Prostate gland (tissue), 2 donors: Measurements from ENCODE around the gene APLP2. TPM values are rescaled to one million over a fixed set of nuclear protein-coding genes. Genes with fewer than 3 reads are reported as not detected.

ENCODE experiments used
- DNase-seq: peaks from one replicate; pipeline ENCODE4 v3.0.0-alpha.2; 2019; ENCODE audit warnings: low spot score
- H3K27ac ChIP-seq, 2 donors: fragments of 200-600 bp; sonication (generic); 2 replicates each; pipeline ENCODE4 v1.5.1; 2017 to 2019
- H3K27me3 ChIP-seq: fragments of 200-600 bp; sonication (generic); replicated peaks from 2 replicates; pipeline ENCODE4 v1.5.1; 2019; ENCODE audit not compliant: insufficient read depth
- H3K36me3 ChIP-seq, 2 donors: fragments of 200-600 bp; sonication (generic); 1 replicate in 1 of 2; 2 replicates in 1 of 2; pipeline versions ENCODE4 v1.5.1 to v1.8.1; 2017 to 2019
- H3K4me1 ChIP-seq: fragments of 200-600 bp; sonication (generic); replicated peaks from 2 replicates; pipeline ENCODE4 v1.5.1; 2019
- H3K4me3 ChIP-seq, 2 donors: fragments of 200-600 bp; sonication (generic); 2 replicates each; pipeline ENCODE4 v1.5.1; 2017 to 2019
- H3K9me3 ChIP-seq: fragments of 200-600 bp; sonication (generic); 2 replicates; pipeline ENCODE4 v1.5.1; 2017
- POLR2A ChIP-seq: fragments of 450-650 bp; IDR thresholded peaks from one replicate; pipeline ENCODE4 v1.6.1; 2016; ENCODE audit warnings: antibody characterized with exemption, mild to moderate bottlenecking
- POLR2AphosphoS5 ChIP-seq: sonication (generic); formaldehyde crosslinking; IDR thresholded peaks from one replicate; pipeline ENCODE4 v1.6.1; 2017; ENCODE audit warnings: antibody characterized with exemption
- WGBS: methylation state at CpG from one replicate; pipeline ENCODE4 v1.1.5; 2018; 5-methylcytosine and 5-hydroxymethylcytosine counted together
- intact Hi-C: fragments of 100-400 bp; cut with DNase I; formaldehyde crosslinking; loops from one replicate; pipeline ENCODE4 v1.14.2; 2022
- total RNA-seq, 2 donors: library from RNA; depleted of rRNA; stranded (reverse); fragments of >200 nt; gene quantifications; one replicate each; pipeline ENCODE4 v1.1.0, GENCODE V29; 2016
- TF ChIP-seq, protein P1 (sequence below), 4 experiments: fragments of 200-600 bp in 2 of 4; fragments of 450-650 bp in 2 of 4; sonication (generic) in 2 of 4; IDR thresholded peaks; 1 replicate in 3 of 4; 2 replicates in 1 of 4; pipeline ENCODE4 v1.5.1; 2016 to 2019; ENCODE audit warnings: antibody characterized with exemption in 4 of 4, mild to moderate bottlenecking in 2 of 4, moderate library complexity in 2 of 4

The APLP2 gene
- total RNA-seq, 2 donors from 2014 or later, result 222 to 434 TPM

DNA sequence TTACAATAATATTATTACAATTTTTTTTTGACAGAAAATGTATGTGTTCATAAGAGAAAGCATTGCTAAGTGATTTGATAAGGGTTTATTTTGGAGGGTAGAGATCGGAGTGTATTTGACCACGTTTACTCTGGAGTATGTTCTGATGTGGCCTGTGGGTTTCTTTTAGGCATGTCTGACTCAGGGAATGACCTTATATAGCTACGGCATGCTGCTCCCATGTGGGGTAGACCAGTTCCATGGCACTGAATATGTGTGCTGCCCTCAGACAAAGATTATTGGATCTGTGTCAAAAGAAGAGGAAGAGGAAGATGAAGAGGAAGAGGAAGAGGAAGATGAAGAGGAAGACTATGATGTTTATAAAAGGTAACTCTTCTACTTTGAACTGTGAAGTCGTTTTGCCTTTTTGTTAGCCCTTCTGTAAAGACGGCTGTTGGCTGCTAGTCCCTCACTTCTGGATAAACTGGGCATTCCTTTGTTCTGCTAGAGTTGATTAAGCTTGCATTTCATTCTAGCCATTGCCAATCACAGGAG lies 51.8 kb downstream of the APLP2 start:
- 80% methylated on average over 5 of the region's 5 CpGs for WGBS
- no peak for TF ChIP-seq POLR2A
- TF ChIP-seq POLR2AphosphoS5, result no peak
- TF ChIP-seq, protein P1, sequence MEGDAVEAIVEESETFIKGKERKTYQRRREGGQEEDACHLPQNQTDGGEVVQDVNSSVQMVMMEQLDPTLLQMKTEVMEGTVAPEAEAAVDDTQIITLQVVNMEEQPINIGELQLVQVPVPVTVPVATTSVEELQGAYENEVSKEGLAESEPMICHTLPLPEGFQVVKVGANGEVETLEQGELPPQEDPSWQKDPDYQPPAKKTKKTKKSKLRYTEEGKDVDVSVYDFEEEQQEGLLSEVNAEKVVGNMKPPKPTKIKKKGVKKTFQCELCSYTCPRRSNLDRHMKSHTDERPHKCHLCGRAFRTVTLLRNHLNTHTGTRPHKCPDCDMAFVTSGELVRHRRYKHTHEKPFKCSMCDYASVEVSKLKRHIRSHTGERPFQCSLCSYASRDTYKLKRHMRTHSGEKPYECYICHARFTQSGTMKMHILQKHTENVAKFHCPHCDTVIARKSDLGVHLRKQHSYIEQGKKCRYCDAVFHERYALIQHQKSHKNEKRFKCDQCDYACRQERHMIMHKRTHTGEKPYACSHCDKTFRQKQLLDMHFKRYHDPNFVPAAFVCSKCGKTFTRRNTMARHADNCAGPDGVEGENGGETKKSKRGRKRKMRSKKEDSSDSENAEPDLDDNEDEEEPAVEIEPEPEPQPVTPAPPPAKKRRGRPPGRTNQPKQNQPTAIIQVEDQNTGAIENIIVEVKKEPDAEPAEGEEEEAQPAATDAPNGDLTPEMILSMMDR (IDR thresholded peaks at IDR 0.05), result no peak
- no peak overlapping the region for H3K4me3 ChIP-seq
- intact Hi-C loops, result loop anchor here (5.0 to 10.0 kb wide), 2 partner anchors 47 to 119 kb away; partner anchors contain the start of gene PRDM10
- H3K4me1 ChIP-seq, result no peaks in the 10 kb centered on the region
- no peak overlapping the region for H3K27ac ChIP-seq
- no peak for DNase-seq
- H3K27me3 ChIP-seq, result no peaks in the 10 kb centered on the region
- H3K36me3 ChIP-seq, result peaks cover 0 to 4% of the 10 kb centered on the region in 2 donors
- H3K9me3 ChIP-seq, result no peaks in the 10 kb centered on the region

DNA sequence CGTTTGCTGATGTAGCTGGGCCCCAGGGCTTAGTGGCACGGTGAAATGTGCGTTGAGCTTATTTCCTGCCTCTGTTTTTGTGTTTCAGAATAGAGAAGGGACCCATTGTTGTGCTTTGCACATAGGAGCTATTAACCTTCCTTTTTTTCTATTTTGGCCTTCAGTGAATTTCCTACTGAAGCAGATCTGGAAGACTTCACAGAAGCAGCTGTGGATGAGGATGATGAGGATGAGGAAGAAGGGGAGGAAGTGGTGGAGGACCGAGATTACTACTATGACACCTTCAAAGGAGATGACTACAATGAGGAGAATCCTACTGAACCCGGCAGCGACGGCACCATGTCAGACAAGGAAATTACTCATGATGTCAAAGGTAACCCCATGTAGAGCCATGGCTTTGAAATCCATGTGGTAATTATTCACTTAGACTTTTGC lies 52.5 kb downstream of the APLP2 start:
- no peak overlapping the region for H3K27ac ChIP-seq
- TF ChIP-seq, protein P1 (IDR thresholded peaks at IDR 0.05), result no peak
- no peak for TF ChIP-seq POLR2AphosphoS5
- TF ChIP-seq POLR2A, result no peak
- H3K4me3 ChIP-seq, result no peak overlapping the region
- H3K9me3 ChIP-seq, result no peaks in the 10 kb centered on the region
- no peaks in the 10 kb centered on the region for H3K27me3 ChIP-seq
- H3K4me1 ChIP-seq, result no peaks in the 10 kb centered on the region
- H3K36me3 ChIP-seq, result peaks cover 0 to 4% of the 10 kb centered on the region in 2 donors
- DNase-seq, result no peak
- intact Hi-C loops, result loop anchor here (5.0 to 10.0 kb wide), 2 partner anchors 47 to 120 kb away; partner anchors contain the start of gene PRDM10
- whole genome bisulfite sequencing, result 84% methylated on average over 7 of the region's 7 CpGs

DNA sequence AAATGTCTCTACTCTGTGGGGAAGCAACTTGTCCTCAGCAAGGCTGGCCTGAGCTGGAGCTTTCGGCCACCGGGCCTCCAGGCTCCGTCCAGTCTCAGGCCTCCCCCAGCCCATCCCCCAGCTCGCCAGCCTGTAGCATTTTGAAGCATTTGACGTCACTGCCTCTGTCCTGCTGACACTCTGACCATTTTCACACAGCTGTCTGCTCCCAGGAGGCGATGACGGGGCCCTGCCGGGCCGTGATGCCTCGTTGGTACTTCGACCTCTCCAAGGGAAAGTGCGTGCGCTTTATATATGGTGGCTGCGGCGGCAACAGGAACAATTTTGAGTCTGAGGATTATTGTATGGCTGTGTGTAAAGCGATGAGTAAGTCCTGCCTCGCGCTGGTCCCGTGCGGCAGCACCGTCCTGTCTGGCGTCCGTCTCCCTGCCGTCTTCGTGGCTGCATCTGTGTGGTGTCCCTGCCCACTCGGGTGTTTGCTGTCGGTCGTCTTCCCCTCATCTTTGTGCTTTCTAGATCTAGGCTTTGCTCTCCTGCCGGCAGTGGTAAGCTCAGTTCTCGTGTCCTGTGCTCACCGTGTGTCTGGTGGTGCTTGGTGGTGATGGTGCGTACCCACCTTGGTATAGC lies 53.8 kb downstream of the APLP2 start:
- TF ChIP-seq, protein P1 (IDR thresholded peaks at IDR 0.05), result no peak
- no peak for TF ChIP-seq POLR2AphosphoS5
- TF ChIP-seq POLR2A, result no peak
- Histone ChIP-seq H3K36me3 (peaks cover 0 to 4% of the 10 kb centered on the region in 2 donors), H3K9me3 (no peaks in the 10 kb centered on the region), H3K27me3 (no peaks in the 10 kb centered on the region), H3K4me1 (no peaks in the 10 kb centered on the region), H3K4me3 (no peak overlapping the region), H3K27ac (no peak overlapping the region)
- DNase-seq, result no peak
- intact Hi-C loops, result loop anchor here (5.0 to 10.0 kb wide), 2 partner anchors 49 to 121 kb away; partner anchors contain the start of gene PRDM10
- WGBS, result 91% methylated on average over 32 of the region's 32 CpGs

DNA sequence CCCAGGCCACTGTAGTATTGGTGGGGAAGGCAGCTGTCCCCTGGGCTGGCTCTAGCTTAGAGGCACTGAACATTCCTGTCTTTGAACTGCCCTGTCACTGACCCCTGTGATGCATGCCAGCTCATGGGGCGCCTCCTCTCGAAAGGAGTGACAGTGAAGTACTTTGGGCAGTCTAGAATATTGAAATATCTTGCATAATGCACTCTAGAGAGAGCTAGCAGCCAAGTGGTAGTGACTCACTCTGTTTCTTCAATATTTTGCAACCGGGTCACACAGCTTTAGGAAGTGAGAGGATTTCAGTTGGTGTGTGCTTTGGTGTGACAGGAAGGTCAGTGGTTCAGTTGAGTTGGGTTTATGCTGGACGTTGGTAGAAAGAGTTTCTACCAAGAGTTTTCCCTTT lies 54.4 kb downstream of the APLP2 start:
- intact Hi-C loops, result loop anchor here (5.0 to 10.0 kb wide), 2 partner anchors 49 to 122 kb away; partner anchors contain the start of gene PRDM10
- H3K9me3 ChIP-seq, result no peaks in the 10 kb centered on the region
- DNase-seq, result no peak
- H3K36me3 ChIP-seq, result peaks cover 0 to 10% of the 10 kb centered on the region in 2 donors
- no peaks in the 10 kb centered on the region for H3K27me3 ChIP-seq
- WGBS, result 30% methylated on average over 4 of the region's 4 CpGs
- TF ChIP-seq POLR2AphosphoS5, result peak; percentile 48
- TF ChIP-seq, protein P1 (IDR thresholded peaks at IDR 0.05), result no peak
- no peak for TF ChIP-seq POLR2A
- H3K4me1 ChIP-seq, result no peaks in the 10 kb centered on the region
- no peak overlapping the region for H3K27ac ChIP-seq
- no peak overlapping the region for H3K4me3 ChIP-seq
